Panc1 (cell line): ENCODE measurements around the gene GMPPA. TPM values are rescaled to one million over a fixed set of nuclear protein-coding genes. Genes with fewer than 3 reads are reported as not detected.

Experiments
- ATAC-seq: fragments of 200-7000 bp; cut with Tn5 transposase; 2 replicates; pipeline ENCODE4 v1.9.1; 2020; ENCODE audit warnings: mild to moderate bottlenecking, moderate library complexity
- BruUV-seq: library from RNA; stranded (reverse); fragments of 400-500 nt; replicated peaks from 2 replicates; lab custom pipeline; 2021; lab: Mats Ljungman, UMichigan
- CTCF ChIA-PET: fragments of 300-600 bp; sonication (Branson Sonifier 250); formaldehyde crosslinking; loops from one replicate; lab custom pipeline; 2022; ENCODE audit warnings: antibody characterized with exemption; lab: Charles Lee
- POLR2A ChIA-PET: fragments of 300-600 bp; sonication (Branson Sonifier 250); formaldehyde crosslinking; loops from one replicate; lab custom pipeline; 2022; ENCODE audit warnings: antibody characterized with exemption; lab: Charles Lee
- DNase-seq: peaks from one replicate; pipeline ENCODE4 v3.0.0-alpha.2; 2010; ENCODE audit warnings: low read depth, low spot score
- H3K27ac ChIP-seq: 2 replicates; pipeline ENCODE4 v1.5.1; 2011; ENCODE audit warnings: mild to moderate bottlenecking, low read length, inconsistent platforms
- H3K27me3 ChIP-seq: fragments of 200-500 bp; sonication (Bioruptor generic); 2 replicates; pipeline ENCODE4 v1.6.0; 2014; ENCODE audit warnings: low read length, inconsistent platforms; ENCODE audit not compliant: control insufficient read depth, insufficient read depth
- H3K36me3 ChIP-seq: fragments of 200-500 bp; sonication (Bioruptor generic); 2 replicates; pipeline ENCODE4 v1.5.1; 2014; ENCODE audit warnings: inconsistent platforms, mild to moderate bottlenecking, low read length, moderate library complexity; ENCODE audit not compliant: control insufficient read depth, insufficient read depth
- H3K4me1 ChIP-seq: 2 replicates; pipeline ENCODE4 v1.5.1; 2011; ENCODE audit warnings: inconsistent platforms, mild to moderate bottlenecking, low read length, moderate library complexity; ENCODE audit not compliant: control insufficient read depth, insufficient read depth
- H3K4me3 ChIP-seq, 2 experiments: 2 replicates each; pipeline ENCODE4 v1.5.1; 2011 to 2012; ENCODE audit warnings: low read depth in 2 of 2, low read length in 2 of 2, mild to moderate bottlenecking in 2 of 2, inconsistent platforms in 1 of 2, moderate library complexity in 1 of 2
- H3K9me3 ChIP-seq: fragments of 200-500 bp; sonication (Bioruptor generic); 2 replicates; pipeline ENCODE4 v1.5.1; 2014; ENCODE audit warnings: low read depth, mild to moderate bottlenecking, inconsistent platforms, low read length, moderate library complexity; ENCODE audit not compliant: control insufficient read depth, insufficient read depth
- POLR2AphosphoS5 ChIP-seq: IDR thresholded peaks from 2 replicates; pipeline ENCODE4 v1.6.1; 2012; ENCODE audit warnings: mild to moderate bottlenecking, low read depth, low read length, moderate library complexity
- SIN3A ChIP-seq: IDR thresholded peaks from 2 replicates; pipeline ENCODE4 v1.6.1; 2012; ENCODE audit warnings: low read depth, mild to moderate bottlenecking, low read length, moderate library complexity, borderline replicate concordance; ENCODE audit not compliant: insufficient read depth
- TCF7L2 ChIP-seq: IDR thresholded peaks from 2 replicates; pipeline ENCODE4 v1.6.1; 2011; ENCODE audit warnings: mild to moderate bottlenecking, low read depth, low read length, inconsistent platforms
- in situ Hi-C: cut with HindIII; loops from 2 replicates; pipeline ENCODE4 v1.10.0; 2016; ENCODE audit warnings: low sequenced_read_pairs, low pct_unique_long_range_greater_than_20kb
- intact Hi-C: fragments of 100-400 bp; cut with micrococcal nuclease; formaldehyde crosslinking; loops from one replicate; pipeline ENCODE4 v1.10.0; 2022; ENCODE audit not compliant: unreplicated experiment
- total RNA-seq: library from RNA; stranded (reverse); gene quantifications from one replicate; pipeline ENCODE4 v1.2.1, GENCODE V29; 2021; ENCODE audit not compliant: unreplicated experiment
- TF ChIP-seq, protein P1 (sequence below): fragments of 450-650 bp; IDR thresholded peaks from 2 replicates; pipeline ENCODE4 v1.5.1; 2017; ENCODE audit warnings: mild to moderate bottlenecking
- TF ChIP-seq, protein P2 (sequence below), 2 experiments: IDR thresholded peaks; 2 replicates each; pipeline ENCODE4 v1.6.1; 2011 to 2012; ENCODE audit warnings: low read depth in 2 of 2, control low read depth in 1 of 2, low read length in 1 of 2, mild to moderate bottlenecking in 1 of 2, moderate library complexity in 1 of 2; ENCODE audit not compliant: insufficient read depth in 1 of 2

The GMPPA gene
- total RNA-seq, 1 experiment from 2014 or later, result 66.2 TPM

GRCh38 chr2:219488149-219488843 is 10.4 kb upstream of the GMPPA start:
- no TSS peak for BruUV-seq

DNA sequence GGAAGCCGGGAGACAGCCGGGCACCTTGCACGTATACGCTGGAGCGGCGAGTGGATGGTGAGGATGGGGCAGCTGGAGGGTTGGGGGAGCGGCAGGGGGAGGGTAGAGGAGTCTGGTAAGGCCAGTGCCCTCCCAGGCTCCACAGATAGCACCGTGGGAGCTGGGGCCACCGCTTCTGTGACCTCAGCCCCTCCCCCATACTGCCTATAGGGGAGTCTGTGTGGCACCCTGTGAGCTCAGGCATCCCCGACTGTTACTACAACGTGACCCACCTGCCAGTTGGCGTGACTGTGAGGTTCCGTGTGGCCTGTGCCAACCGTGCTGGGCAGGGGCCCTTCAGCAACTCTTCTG is 9.9 kb upstream of the GMPPA start:
- DNase-seq (no peak), ATAC-seq (no peak)
- ChIA-PET POLR2A (interaction anchor here (0.7 to 0.8 kb wide), 2 partner anchors 30 to 478 kb away, joined by 3 read pairs; no protein-coding TSS in a partner anchor), CTCF (no interaction called here)
- Histone ChIP-seq H3K4me3 (no peak overlapping the region), H3K27me3 (no peaks in the 10 kb centered on the region), H3K27ac (no peak overlapping the region), H3K9me3 (no peaks in the 10 kb centered on the region), H3K36me3 (no peaks in the 10 kb centered on the region), H3K4me1 (no peaks in the 10 kb centered on the region)
- TF ChIP-seq, protein P1, sequence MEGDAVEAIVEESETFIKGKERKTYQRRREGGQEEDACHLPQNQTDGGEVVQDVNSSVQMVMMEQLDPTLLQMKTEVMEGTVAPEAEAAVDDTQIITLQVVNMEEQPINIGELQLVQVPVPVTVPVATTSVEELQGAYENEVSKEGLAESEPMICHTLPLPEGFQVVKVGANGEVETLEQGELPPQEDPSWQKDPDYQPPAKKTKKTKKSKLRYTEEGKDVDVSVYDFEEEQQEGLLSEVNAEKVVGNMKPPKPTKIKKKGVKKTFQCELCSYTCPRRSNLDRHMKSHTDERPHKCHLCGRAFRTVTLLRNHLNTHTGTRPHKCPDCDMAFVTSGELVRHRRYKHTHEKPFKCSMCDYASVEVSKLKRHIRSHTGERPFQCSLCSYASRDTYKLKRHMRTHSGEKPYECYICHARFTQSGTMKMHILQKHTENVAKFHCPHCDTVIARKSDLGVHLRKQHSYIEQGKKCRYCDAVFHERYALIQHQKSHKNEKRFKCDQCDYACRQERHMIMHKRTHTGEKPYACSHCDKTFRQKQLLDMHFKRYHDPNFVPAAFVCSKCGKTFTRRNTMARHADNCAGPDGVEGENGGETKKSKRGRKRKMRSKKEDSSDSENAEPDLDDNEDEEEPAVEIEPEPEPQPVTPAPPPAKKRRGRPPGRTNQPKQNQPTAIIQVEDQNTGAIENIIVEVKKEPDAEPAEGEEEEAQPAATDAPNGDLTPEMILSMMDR, result no peak
- TF ChIP-seq TCF7L2 (no peak), POLR2AphosphoS5 (no peak), SIN3A (no peak)
- TF ChIP-seq, protein P2, sequence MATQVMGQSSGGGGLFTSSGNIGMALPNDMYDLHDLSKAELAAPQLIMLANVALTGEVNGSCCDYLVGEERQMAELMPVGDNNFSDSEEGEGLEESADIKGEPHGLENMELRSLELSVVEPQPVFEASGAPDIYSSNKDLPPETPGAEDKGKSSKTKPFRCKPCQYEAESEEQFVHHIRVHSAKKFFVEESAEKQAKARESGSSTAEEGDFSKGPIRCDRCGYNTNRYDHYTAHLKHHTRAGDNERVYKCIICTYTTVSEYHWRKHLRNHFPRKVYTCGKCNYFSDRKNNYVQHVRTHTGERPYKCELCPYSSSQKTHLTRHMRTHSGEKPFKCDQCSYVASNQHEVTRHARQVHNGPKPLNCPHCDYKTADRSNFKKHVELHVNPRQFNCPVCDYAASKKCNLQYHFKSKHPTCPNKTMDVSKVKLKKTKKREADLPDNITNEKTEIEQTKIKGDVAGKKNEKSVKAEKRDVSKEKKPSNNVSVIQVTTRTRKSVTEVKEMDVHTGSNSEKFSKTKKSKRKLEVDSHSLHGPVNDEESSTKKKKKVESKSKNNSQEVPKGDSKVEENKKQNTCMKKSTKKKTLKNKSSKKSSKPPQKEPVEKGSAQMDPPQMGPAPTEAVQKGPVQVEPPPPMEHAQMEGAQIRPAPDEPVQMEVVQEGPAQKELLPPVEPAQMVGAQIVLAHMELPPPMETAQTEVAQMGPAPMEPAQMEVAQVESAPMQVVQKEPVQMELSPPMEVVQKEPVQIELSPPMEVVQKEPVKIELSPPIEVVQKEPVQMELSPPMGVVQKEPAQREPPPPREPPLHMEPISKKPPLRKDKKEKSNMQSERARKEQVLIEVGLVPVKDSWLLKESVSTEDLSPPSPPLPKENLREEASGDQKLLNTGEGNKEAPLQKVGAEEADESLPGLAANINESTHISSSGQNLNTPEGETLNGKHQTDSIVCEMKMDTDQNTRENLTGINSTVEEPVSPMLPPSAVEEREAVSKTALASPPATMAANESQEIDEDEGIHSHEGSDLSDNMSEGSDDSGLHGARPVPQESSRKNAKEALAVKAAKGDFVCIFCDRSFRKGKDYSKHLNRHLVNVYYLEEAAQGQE (IDR thresholded peaks at IDR 0.05; ENCODE audit: insufficient read depth in 1 of 2, low read depth in 2 of 2, low read length in 1 of 2), result no peak
- intact Hi-C loops (no loop called here), in situ Hi-C loops (no loop called here)
- BruUV-seq, result no TSS peak

More at GRCh38 chr2:219488149-219488843, 10.4 kb upstream of the GMPPA start:
- ATAC-seq, result no peak
- ChIA-PET CTCF (no interaction called here), POLR2A (interaction anchor here (0.7 to 0.8 kb wide), 2 partner anchors 30 to 477 kb away, joined by 3 read pairs; no protein-coding TSS in a partner anchor)
- Histone ChIP-seq H3K36me3 (no peaks in the 10 kb centered on the region), H3K4me1 (no peaks in the 10 kb centered on the region), H3K27me3 (no peaks in the 10 kb centered on the region), H3K27ac (no peak overlapping the region), H3K4me3 (no peak overlapping the region), H3K9me3 (no peaks in the 10 kb centered on the region)
- no peak for DNase-seq
- in situ Hi-C loops (no loop called here), intact Hi-C loops (no loop called here)
- TF ChIP-seq, protein P2 (IDR thresholded peaks at IDR 0.05; ENCODE audit: insufficient read depth in 1 of 2, low read depth in 2 of 2, low read length in 1 of 2), result no peak
- TF ChIP-seq SIN3A (no peak), TCF7L2 (no peak), POLR2AphosphoS5 (no peak)
- TF ChIP-seq, protein P1, result no peak
